ENCODE results near the gene UBXN2A. TPM values are rescaled to one million over a fixed set of nuclear protein-coding genes. Genes with fewer than 3 reads are reported as not detected.
"Not testable (repeated sequence)": the region's sequence is repeated elsewhere in the genome, so short reads cannot be mapped to it uniquely, and the experiment has no call there.

UBXN2A gene
- polyA plus RNA-seq, 4 donors = 19.1 to 22.9 (median 20.4) TPM

DNA sequence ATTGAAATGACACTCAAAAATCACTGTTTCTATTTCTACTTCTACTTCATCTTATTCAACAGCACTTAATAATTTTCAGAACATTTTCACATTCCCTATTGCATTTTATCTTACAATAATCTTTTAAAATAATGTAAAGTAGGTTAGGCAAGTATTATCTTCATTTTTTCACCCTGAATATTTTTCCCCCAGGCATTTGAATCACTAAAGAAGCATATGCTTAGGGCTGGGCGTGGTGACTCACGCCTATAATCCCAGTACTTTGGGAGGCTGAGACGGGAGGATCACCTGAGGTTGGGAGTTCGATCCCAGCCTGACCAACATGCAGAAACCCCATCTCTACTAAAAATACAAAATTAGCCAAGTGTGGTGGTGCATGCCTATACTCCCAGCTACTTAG, 100.2 kb downstream of the UBXN2A start:
- no peak for DNase-seq (ENCODE audit: low read depth in 4 of 4, low spot score in 3 of 4)

GRCh38 chr2:24043133-24043532, 102.9 kb downstream of the UBXN2A start:
- DNase-seq (ENCODE audit: low read depth in 4 of 4, low spot score in 3 of 4) = not testable (repeated sequence)

DNA sequence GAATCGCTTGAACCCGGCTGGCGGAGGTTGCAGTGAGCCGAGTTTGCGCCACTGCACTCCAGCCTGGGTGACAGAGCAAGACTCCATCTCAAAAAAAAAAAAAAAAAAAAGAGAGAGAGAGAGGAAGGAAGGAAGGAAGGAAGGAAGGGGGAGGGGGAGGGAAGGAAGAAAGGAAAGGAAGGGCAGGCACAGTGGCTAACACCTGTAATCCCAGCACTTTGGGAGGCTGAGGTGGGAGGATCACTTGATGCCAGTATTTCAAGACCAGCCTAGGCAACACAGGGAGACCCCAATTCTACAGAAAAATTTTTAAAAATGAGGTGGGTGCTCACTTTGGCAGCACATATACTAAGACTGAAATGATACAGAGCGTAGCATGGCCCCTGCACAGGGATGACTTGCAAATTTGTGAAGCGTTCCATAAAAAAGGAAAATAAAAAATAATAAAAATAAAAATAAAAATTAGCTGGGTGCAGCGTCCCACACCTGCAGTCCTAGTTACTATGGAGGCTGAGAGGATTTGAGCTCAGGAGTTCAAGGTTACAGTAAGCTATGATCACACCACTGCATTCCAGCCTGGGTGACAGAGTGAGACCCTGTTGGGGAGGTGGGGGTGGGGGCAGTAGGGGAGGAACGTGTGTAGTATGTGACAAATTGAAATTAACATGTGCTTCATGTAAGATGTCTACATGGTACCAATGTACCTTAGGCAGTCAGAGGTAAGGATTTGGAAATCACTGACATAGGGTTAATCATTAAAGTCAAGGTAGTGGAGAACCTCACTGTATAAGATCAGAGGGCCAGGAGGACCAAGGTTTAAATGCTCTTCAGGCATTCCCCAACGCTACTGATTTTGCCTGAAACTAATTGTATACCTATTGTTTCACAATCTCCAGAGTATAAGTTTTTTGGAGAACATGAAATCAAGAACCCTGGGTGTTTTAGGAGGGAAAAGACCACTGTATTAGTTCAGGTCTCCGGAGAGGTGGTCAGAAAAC, 105.5 kb downstream of the UBXN2A start:
- DNase-seq (ENCODE audit: low read depth in 4 of 4, low spot score in 3 of 4) = no peak

DNA sequence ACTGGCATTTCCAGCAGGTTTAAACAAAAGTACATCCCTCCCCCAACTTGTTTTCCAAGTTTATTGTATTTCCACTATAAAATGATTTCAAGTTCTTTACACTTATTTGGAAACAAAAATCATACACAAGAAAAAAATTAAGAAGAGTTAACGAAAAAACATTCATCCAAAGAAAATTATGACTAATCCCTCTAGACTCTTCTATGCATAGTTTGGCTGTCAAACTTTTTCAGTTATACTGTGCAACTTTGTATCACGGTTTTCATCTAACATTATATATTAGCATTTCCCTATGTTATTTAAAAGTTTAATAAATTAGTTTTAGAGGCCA, 106.3 kb downstream of the UBXN2A start:
- DNase-seq (ENCODE audit: low read depth in 4 of 4, low spot score in 3 of 4) = no peak

DNA sequence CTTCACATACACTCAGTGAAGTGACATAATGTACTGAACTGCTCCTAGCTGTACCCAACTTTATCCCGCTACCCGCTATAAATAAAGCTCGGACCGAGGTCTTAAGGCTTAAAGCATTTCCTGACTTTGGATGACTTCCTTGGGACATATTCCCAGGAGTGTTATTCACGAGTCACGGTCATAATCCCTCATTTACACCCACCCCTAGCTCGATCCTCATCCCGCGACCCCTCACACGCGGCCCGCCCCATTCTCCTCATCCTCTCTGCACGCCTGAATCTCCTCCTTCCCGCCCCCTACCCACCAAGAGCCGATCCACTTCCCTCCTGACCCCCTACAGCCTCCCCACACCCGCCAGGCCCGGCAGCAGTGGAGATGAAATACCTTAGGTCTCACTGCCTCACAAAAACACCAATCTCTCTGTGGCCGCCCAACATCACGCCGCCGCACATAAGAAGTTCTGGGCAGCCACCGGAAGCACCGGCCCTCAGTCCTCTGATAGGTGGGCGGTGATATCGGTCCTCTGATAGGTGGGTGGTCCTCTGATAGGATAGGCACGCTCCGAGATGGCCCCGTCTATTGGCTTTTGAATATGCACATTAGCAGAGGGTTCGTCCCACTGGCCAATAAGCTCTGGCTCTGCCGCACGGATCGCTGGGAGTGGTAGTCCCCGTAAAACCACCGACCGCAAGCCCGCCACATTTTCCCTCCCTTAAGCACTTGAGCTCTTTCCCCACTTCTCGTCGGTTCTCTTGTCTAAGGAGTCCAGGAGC, 106.9 kb downstream of the UBXN2A start, which contains the start of gene WDCP:
Gene WDCP (minus strand): TSS at position 462 of the 773 bp plus-strand sequence. CDS start 7,897 bp downstream, outside the sequence.
- peak; percentile 84 to 95 (median 91) for DNase-seq (ENCODE audit: low read depth in 4 of 4, low spot score in 3 of 4)

DNA sequence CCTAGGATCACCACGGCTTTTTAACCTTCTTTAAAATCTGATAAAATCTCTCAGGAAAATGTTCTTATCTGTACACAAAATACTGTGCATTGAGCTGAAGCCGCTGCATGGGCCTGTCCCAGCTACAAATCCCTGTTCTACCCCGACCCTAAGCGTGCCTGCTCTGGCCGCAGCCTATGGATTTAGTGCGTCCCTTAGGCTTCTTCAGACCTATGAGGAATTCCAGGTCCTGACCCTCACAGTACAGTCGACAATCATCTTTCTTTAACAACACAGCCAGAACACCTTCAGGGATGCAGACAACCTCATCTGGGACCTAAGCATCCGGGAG, 107.4 kb downstream of the UBXN2A start:
- no peak for DNase-seq (ENCODE audit: low read depth in 4 of 4, low spot score in 3 of 4)

- DNase-seq (ENCODE audit: low read depth in 4 of 4, low spot score in 3 of 4) = no peak
Measured at GRCh38 chr2:24048769-24049484, 108.7 kb downstream of the UBXN2A start.

- DNase-seq (ENCODE audit: low read depth in 4 of 4, low spot score in 3 of 4) = no peak
Measured at GRCh38 chr2:24049485-24050021, 109.3 kb downstream of the UBXN2A start, which contains the start of gene FKBP1B. Gene FKBP1B, plus strand, starts transcription at chr2:24049741. Its CDS starts 109 bp downstream, at chr2:24049850.

- no peak for DNase-seq (ENCODE audit: low read depth in 4 of 4, low spot score in 3 of 4)
Measured at GRCh38 chr2:24050041-24050979, 110.0 kb downstream of the UBXN2A start.

GRCh38 chr2:24051833-24052232, 111.6 kb downstream of the UBXN2A start:
- no peak for DNase-seq (ENCODE audit: low read depth in 4 of 4, low spot score in 3 of 4)

DNA sequence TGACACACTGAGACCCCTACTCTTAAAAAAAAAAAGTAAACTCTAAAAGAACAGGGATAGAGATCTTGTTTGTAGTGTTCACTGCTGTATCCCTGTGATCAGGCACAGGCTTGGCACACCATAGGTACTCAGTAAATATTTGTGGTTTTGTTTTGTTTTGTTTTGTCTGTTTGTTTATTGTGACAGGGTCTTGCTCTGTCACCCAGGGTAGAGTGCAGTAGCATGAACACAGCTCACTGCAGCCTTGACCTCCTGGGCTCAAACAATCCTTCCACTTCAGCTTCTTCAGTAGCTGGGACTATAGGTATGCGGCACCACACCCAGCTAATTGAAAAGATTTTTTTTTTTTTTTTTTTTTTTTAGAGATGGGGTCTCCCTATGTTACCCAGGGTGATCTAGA, 112.7 kb downstream of the UBXN2A start:
- DNase-seq (ENCODE audit: low read depth in 4 of 4, low spot score in 3 of 4) = no peak

Other genes starting within 250 kb of the UBXN2A start
- 10 to 100 TPM; 20.0 to 24.1 (median 20.4) TPM for gene ATAD2B, start 13.3 kb upstream of the UBXN2A start, polyA plus RNA-seq (ENCODE audit: insufficient read length in 4 of 4)
- 1 to 10 TPM; 3.3 to 4.1 (median 4.0) TPM for gene MFSD2B, start 69.6 kb downstream of the UBXN2A start, polyA plus RNA-seq (ENCODE audit: insufficient read length in 4 of 4)
- 10 to 100 TPM; 14.2 to 18.4 (median 17.0) TPM for gene WDCP, start 106.9 kb downstream of the UBXN2A start, polyA plus RNA-seq (ENCODE audit: insufficient read length in 4 of 4)
- 10 to 100 TPM in 3 of 4 donors, 1 to 10 TPM in 1; 9.3 to 14.0 (median 11.4) TPM for gene FKBP1B, start 109.3 kb downstream of the UBXN2A start, polyA plus RNA-seq (ENCODE audit: insufficient read length in 4 of 4)
- gene SF3B6, start 135.9 kb downstream of the UBXN2A start, polyA plus RNA-seq (ENCODE audit: insufficient read length in 4 of 4) = 100 to 1,000 TPM; 152 to 175 (median 168) TPM
- 10 to 100 TPM; 48.1 to 53.1 (median 50.7) TPM for gene TP53I3, start 144.4 kb downstream of the UBXN2A start, polyA plus RNA-seq (ENCODE audit: insufficient read length in 4 of 4)
- gene PFN4, start 182.9 kb downstream of the UBXN2A start, polyA plus RNA-seq (ENCODE audit: insufficient read length in 4 of 4) = 1 to 10 TPM; 1.4 to 3.2 (median 2.8) TPM
- 10 to 100 TPM; 21.6 to 33.0 (median 29.3) TPM for gene FAM228B, start 183.0 kb downstream of the UBXN2A start, polyA plus RNA-seq (ENCODE audit: insufficient read length in 4 of 4)
- gene FAM228A, start 234.6 kb downstream of the UBXN2A start, polyA plus RNA-seq (ENCODE audit: insufficient read length in 4 of 4) = 1 to 10 TPM in 1 of 4 donors, under 1 TPM in 3; 0.62 to 1.9 (median 0.86) TPM